DOHH2 (cell line): ENCODE data around the gene JMJD8.

Experiments
- EZH2phosphoT487 ChIP-seq: fragments of 200-600 bp; sonication (generic); IDR thresholded peaks from 2 replicates; pipeline ENCODE4 v1.6.1; 2017; ENCODE audit warnings: borderline replicate concordance, mild to moderate bottlenecking, antibody characterized with exemption, low read length, moderate library complexity, mixed read lengths
- TF ChIP-seq, protein P1 (sequence below): fragments of 200-600 bp; sonication (generic); IDR thresholded peaks from one replicate; pipeline ENCODE4 v1.5.1; 2014; ENCODE audit warnings: antibody characterized with exemption, mild to moderate bottlenecking, low read depth, low read length; ENCODE audit not compliant: poor library complexity, severe bottlenecking

DNA sequence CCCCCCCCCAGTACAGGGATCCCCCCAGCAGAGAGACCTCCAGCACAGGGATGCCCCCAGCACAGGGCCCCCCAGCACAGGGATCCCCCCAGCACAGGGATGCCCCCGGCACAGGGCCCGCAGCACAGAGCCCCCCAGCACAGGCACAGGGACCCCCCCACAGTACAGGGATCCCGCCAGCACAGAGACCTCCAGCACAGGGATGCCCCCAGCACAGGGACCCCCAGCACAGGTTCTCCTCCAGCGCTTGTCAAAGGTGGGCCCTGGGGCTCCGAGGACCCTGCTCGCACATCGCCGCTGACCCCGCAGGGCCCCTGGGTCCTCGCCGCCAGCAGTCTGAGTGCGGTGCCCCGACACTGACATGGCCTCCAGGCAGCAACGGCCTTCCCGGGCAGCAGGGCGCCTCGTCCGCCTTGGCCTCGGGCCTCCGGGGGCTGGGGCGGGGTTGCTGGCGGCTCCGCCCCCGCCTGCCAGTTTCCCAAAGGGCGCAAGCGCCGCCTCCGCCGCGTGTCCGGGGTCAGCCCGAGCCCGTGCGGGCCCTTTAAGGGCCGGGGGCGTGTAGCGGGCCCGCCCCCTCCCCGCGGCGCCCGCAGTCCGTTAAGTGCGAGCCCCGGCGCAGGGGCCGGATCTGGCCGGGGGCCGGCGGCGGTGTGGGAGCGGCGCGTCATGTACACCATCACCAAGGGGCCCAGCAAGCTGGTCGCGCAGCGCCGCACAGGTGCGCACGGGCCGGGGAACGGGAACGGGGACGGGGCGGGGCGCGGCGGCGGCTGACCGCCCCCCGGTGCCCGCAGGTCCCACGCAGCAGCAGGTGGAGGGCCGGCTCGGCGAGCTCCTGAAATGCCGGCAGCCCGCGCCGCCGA lies 42.6 kb downstream of the JMJD8 start, which contains the start of gene MCRIP2:
- TF ChIP-seq, protein P1, sequence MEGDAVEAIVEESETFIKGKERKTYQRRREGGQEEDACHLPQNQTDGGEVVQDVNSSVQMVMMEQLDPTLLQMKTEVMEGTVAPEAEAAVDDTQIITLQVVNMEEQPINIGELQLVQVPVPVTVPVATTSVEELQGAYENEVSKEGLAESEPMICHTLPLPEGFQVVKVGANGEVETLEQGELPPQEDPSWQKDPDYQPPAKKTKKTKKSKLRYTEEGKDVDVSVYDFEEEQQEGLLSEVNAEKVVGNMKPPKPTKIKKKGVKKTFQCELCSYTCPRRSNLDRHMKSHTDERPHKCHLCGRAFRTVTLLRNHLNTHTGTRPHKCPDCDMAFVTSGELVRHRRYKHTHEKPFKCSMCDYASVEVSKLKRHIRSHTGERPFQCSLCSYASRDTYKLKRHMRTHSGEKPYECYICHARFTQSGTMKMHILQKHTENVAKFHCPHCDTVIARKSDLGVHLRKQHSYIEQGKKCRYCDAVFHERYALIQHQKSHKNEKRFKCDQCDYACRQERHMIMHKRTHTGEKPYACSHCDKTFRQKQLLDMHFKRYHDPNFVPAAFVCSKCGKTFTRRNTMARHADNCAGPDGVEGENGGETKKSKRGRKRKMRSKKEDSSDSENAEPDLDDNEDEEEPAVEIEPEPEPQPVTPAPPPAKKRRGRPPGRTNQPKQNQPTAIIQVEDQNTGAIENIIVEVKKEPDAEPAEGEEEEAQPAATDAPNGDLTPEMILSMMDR = no peak
- no peak for TF ChIP-seq EZH2phosphoT487
